B cell (primary cell): Measurements from ENCODE around the gene TELO2. TPM values are rescaled to one million over a fixed set of nuclear protein-coding genes. Genes with fewer than 3 reads are reported as not detected.

ENCODE experiments used
- ATAC-seq: fragments of 200-7000 bp; cut with Tn5 transposase; one replicate; pipeline ENCODE4 v1.10.0; 2021; ENCODE audit warnings: low read depth, mild to moderate bottlenecking, moderate number of reproducible peaks, moderate library complexity
- CTCF ChIA-PET: fragments of 350-600 bp; sonication (Branson Sonifier 250); formaldehyde crosslinking; loops from one replicate; lab custom pipeline; 2021; ENCODE audit warnings: antibody characterized with exemption, inconsistent platforms; lab: Charles Lee
- POLR2A ChIA-PET: fragments of 350-600 bp; sonication (Branson Sonifier 250); formaldehyde crosslinking; loops from one replicate; lab custom pipeline; 2021; ENCODE audit warnings: antibody characterized with exemption; lab: Charles Lee
- DNase-seq: peaks from one replicate; pipeline ENCODE4 v3.0.0; 2013
- H2AFZ ChIP-seq: 2 replicates; pipeline ENCODE4 v1.6.1; 2012; ENCODE audit warnings: mild to moderate bottlenecking, low read depth, low read length; ENCODE audit not compliant: insufficient read depth, poor library complexity, severe bottlenecking
- H3K27ac ChIP-seq, 2 donors: 1 replicate in 1 of 2; 2 replicates in 1 of 2; pipeline ENCODE4 v1.5.1; 2012 to 2013; ENCODE audit warnings: low read length in 2 of 2, mild to moderate bottlenecking in 2 of 2, moderate library complexity in 1 of 2
- H3K27me3 ChIP-seq, 4 experiments: fragments of 200-600 bp in 1 of 4; sonication (generic) in 1 of 4; replicated peaks in 1 of 4; 1 replicate in 2 of 4; 2 replicates in 2 of 4; pipeline versions ENCODE4 v1.6.1 to v1.7.0; 2013 to 2016; ENCODE audit warnings: low read length in 3 of 4, mild to moderate bottlenecking in 2 of 4, mixed read lengths in 1 of 4, moderate library complexity in 1 of 4; ENCODE audit not compliant: insufficient read depth in 4 of 4, control insufficient read depth in 3 of 4; ENCODE audit errors: control extremely low read depth in 1 of 4
- H3K36me3 ChIP-seq, 2 experiments: replicated peaks in 1 of 2; 1 replicate in 1 of 2; 2 replicates in 1 of 2; pipeline versions ENCODE4 v1.6.1 to v1.7.1; 2013; ENCODE audit warnings: low read length in 1 of 2; ENCODE audit not compliant: insufficient read depth in 2 of 2, control insufficient read depth in 1 of 2; ENCODE audit errors: control extremely low read depth in 1 of 2, extremely low read depth in 1 of 2
- H3K4me1 ChIP-seq, 2 donors: fragments of 200-600 bp in 1 of 2; sonication (generic) in 1 of 2; 1 replicate in 1 of 2; 2 replicates in 1 of 2; pipeline versions ENCODE4 v1.5.1 to v1.6.1; 2013 to 2017; ENCODE audit warnings: low read length in 2 of 2; ENCODE audit not compliant: control insufficient read depth in 2 of 2, insufficient read depth in 2 of 2
- H3K4me2 ChIP-seq: replicated peaks from 2 replicates; pipeline ENCODE3; 2012; ENCODE audit warnings: mild to moderate bottlenecking, low read depth, low read length; ENCODE audit not compliant: poor library complexity, severe bottlenecking
- H3K4me3 ChIP-seq, 5 experiments: fragments of 200-600 bp in 1 of 5; sonication (generic) in 1 of 5; 1 replicate in 3 of 5; 2 replicates in 2 of 5; pipeline versions ENCODE4 v1.5.1 to v1.7.0; 2011 to 2016; ENCODE audit warnings: low read length in 4 of 5, mild to moderate bottlenecking in 4 of 5, low read depth in 2 of 5, control low read depth in 1 of 5, moderate library complexity in 1 of 5; ENCODE audit not compliant: insufficient read depth in 1 of 5; ENCODE audit errors: control extremely low read depth in 1 of 5, extremely low read depth in 1 of 5
- H3K79me2 ChIP-seq: fragments of 200-600 bp; sonication (generic); one replicate; pipeline ENCODE4 v1.6.0; 2016; ENCODE audit warnings: low read length; ENCODE audit not compliant: control insufficient read depth, insufficient read depth
- H3K9ac ChIP-seq: fragments of 200-600 bp; sonication (generic); 2 replicates; pipeline ENCODE4 v1.6.1; 2017; ENCODE audit warnings: mild to moderate bottlenecking, low read length, moderate library complexity
- H3K9me3 ChIP-seq, 3 donors: one replicate each; pipeline versions ENCODE4 v1.6.1 to v1.7.1; 2013; ENCODE audit warnings: low read length in 2 of 3; ENCODE audit not compliant: control insufficient read depth in 2 of 3, insufficient read depth in 1 of 3; ENCODE audit errors: control extremely low read depth in 1 of 3
- H4K20me1 ChIP-seq: 2 replicates; pipeline ENCODE4 v1.6.0; 2012; ENCODE audit warnings: mild to moderate bottlenecking, low read length; ENCODE audit not compliant: insufficient read depth, control insufficient read depth, poor library complexity, severe bottlenecking
- H3K27ac Mint-ChIP-seq: one replicate; pipeline ENCODE4 v1.8.0; 2021; ENCODE audit warnings: mixed read lengths
- H3K27me3 Mint-ChIP-seq: one replicate; pipeline ENCODE4 v1.8.0; 2021; ENCODE audit warnings: mixed read lengths
- H3K4me1 Mint-ChIP-seq: one replicate; pipeline ENCODE4 v1.8.0; 2021; ENCODE audit warnings: mixed read lengths
- H3K4me3 Mint-ChIP-seq: one replicate; pipeline ENCODE4 v1.8.0; 2021; ENCODE audit warnings: mixed read lengths
- H3K9me3 Mint-ChIP-seq: one replicate; pipeline ENCODE4 v1.8.0; 2022; ENCODE audit warnings: mixed read lengths; ENCODE audit not compliant: insufficient read depth
- EZH2 ChIP-seq: IDR thresholded peaks from 2 replicates; pipeline ENCODE4 v1.6.1; 2012; ENCODE audit warnings: borderline replicate concordance, low read depth, mild to moderate bottlenecking, moderate library complexity, low read length; ENCODE audit not compliant: insufficient read depth, poor library complexity, severe bottlenecking
- WGBS: methylation state at CpG from one replicate; pipeline ENCODE4 v1.1.5; 2013; ENCODE audit warnings: missing lambda C conversion rate; ENCODE audit not compliant: insufficient coverage; 5-methylcytosine and 5-hydroxymethylcytosine counted together
- intact Hi-C: fragments of 100-400 bp; cut with micrococcal nuclease; formaldehyde crosslinking; loops from one replicate; pipeline ENCODE4 v1.10.0; 2022
- polyA plus RNA-seq: library from polyadenylated mRNA; depleted of rRNA; stranded (reverse); fragments of >200 nt; gene quantifications from 2 replicates; pipeline ENCODE4 v1.2.3, GENCODE V29; 2012
- total RNA-seq, 2 donors: library from RNA; stranded (reverse); fragments of 120-200 nt in 1 of 2; gene quantifications; 1 replicate in 1 of 2; 2 replicates in 1 of 2; pipeline versions ENCODE4 v1.2.3 to v1.2.4, GENCODE V29; 2013 to 2022
- TF ChIP-seq, protein P1 (sequence below): fragments of 200-600 bp; IDR thresholded peaks from one replicate; pipeline ENCODE4 v1.8.0; 2022; ENCODE audit warnings: antibody characterized with exemption, mild to moderate bottlenecking

The TELO2 gene
- total and polyA plus RNA-seq, 2 donors (not counting 1 experiment from before 2014, with no cell fraction given): 81.9 to 136 TPM

DNA sequence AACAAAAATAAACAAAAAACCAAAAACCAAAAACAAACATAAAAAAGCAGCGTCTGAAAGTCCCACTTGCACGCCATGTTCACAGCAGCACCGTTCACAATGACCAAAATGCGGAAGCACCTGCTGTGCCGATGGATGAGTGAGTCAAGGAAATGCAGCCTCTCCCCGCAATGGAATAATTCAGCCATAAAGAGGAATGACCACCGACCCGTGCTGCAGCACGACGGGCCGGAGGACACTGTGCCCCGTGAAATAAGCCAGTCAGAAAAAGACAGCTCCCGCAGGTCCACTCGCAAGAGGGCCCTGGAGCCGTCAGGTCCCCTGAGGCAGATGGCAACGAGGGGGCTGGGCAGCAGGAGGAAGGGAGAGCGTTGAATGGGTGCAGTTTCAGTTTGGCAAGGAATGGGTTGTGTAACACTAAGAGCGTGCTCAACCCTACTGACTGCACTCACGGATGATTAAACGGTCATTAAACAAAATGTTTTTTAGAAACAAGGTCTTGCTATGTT is 23.4 kb upstream of the TELO2 start:
- Mint-ChIP-seq H3K4me3 (peak overlapping the region; percentile 83), H3K4me1 (peaks cover 52% of the 10 kb centered on the region), H3K9me3 (no peaks in the 10 kb centered on the region), H3K27ac (peak overlapping the region; percentile 94), H3K27me3 (no peaks in the 10 kb centered on the region)
- peaks cover 100% of the 10 kb centered on the region for H3K79me2 ChIP-seq
- peaks cover 38 to 57% of the 10 kb centered on the region in 2 donors for H3K4me1 ChIP-seq
- peak; percentile 65 for ATAC-seq
- TF ChIP-seq, protein P1, sequence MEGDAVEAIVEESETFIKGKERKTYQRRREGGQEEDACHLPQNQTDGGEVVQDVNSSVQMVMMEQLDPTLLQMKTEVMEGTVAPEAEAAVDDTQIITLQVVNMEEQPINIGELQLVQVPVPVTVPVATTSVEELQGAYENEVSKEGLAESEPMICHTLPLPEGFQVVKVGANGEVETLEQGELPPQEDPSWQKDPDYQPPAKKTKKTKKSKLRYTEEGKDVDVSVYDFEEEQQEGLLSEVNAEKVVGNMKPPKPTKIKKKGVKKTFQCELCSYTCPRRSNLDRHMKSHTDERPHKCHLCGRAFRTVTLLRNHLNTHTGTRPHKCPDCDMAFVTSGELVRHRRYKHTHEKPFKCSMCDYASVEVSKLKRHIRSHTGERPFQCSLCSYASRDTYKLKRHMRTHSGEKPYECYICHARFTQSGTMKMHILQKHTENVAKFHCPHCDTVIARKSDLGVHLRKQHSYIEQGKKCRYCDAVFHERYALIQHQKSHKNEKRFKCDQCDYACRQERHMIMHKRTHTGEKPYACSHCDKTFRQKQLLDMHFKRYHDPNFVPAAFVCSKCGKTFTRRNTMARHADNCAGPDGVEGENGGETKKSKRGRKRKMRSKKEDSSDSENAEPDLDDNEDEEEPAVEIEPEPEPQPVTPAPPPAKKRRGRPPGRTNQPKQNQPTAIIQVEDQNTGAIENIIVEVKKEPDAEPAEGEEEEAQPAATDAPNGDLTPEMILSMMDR: no peak
- TF ChIP-seq EZH2: no peak
- no peaks in the 10 kb centered on the region for H3K27me3 ChIP-seq
- intact Hi-C loops: loop anchor here (1.0 kb wide), 1 partner anchor 10 kb away; no protein-coding TSS in a partner anchor
- peak overlapping the region; percentile 97 for H3K4me2 ChIP-seq
- H3K9me3 ChIP-seq: no peaks in the 10 kb centered on the region
- peak; percentile 62 for DNase-seq
- no peak overlapping the region for H2AFZ ChIP-seq
- POLR2A ChIA-PET: no interaction called here
- WGBS: 81% methylated on average over 19 of the region's 20 CpGs
- peaks cover 0 to under 1% of the 10 kb centered on the region in 2 experiments for H3K36me3 ChIP-seq
- peak overlapping the region in 2 of 5 experiments; percentile 5 to 31 for H3K4me3 ChIP-seq
- CTCF ChIA-PET: no interaction called here
- peaks cover 52% of the 10 kb centered on the region for H4K20me1 ChIP-seq
- H3K27ac ChIP-seq: peak overlapping the region; percentile 76 to 96
- no peak overlapping the region for H3K9ac ChIP-seq

DNA sequence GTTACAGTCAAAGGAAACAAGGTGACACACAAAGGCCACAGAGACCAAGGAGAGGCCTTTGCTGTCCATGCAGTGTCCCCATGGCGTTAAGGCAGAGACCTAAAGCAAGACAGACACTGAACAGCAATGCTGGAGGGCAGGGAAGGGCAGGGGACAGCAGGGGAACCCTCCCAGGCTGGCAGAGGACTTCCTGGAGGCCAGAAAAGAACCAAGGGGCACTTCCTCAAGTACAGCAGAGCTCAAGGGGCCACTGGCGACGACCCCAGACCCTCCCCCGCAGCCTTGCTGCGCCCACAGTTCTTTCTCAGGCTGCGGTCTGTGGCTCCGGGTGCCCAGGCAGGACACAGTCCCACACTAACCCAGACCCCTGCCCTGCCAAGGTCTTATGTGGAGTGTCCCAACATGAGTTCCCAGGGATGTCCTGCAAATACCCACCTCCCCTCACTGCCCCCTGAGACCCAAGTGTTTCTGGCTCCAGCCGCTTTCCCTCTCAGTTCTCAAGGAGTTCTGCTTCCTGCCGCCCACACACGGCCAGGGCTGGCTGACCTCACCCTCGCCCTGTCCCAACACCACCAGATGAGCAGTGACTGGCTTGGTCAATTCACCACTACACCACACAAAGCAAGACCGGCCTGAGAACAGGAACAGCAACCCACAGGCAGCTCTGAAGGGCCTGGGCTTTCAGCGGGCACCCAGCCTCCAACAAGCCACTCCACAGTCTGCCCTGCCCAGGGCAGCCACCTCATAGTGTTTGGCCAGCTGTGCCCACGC is 22.5 kb upstream of the TELO2 start:
- Mint-ChIP-seq H3K4me1 (peaks cover 55% of the 10 kb centered on the region), H3K4me3 (peak overlapping the region; percentile 83), H3K27ac (peak overlapping the region; percentile 94), H3K9me3 (no peaks in the 10 kb centered on the region), H3K27me3 (no peaks in the 10 kb centered on the region)
- Histone ChIP-seq H4K20me1 (peaks cover 47% of the 10 kb centered on the region), H2AFZ (no peak overlapping the region), H3K27me3 (no peaks in the 10 kb centered on the region), H3K4me1 (peaks cover 41 to 63% of the 10 kb centered on the region in 2 donors), H3K4me3 (no peak overlapping the region), H3K27ac (peak overlapping the region; percentile 76 to 96), H3K4me2 (peak overlapping the region; percentile 97), H3K9me3 (no peaks in the 10 kb centered on the region), H3K9ac (no peak overlapping the region), H3K79me2 (peaks cover 99% of the 10 kb centered on the region), H3K36me3 (no peaks in the 10 kb centered on the region)
- DNase-seq: no peak
- WGBS: 66% methylated on average over 14 of the region's 14 CpGs
- TF ChIP-seq, protein P1: no peak
- TF ChIP-seq EZH2: no peak
- ChIA-PET POLR2A (interaction anchor here (1.0 to 1.1 kb wide), 2 partner anchors 22 to 50 kb away, joined by 3 to 6 read pairs; partner anchors contain the start of gene UQCC4), CTCF (interaction anchor here (1.4 kb wide), 1 partner anchor 107 kb away, joined by 3 read pairs; no protein-coding TSS in a partner anchor)
- no peak for ATAC-seq
- intact Hi-C loops: no loop called here
